Type B pancreatic cell (in vitro differentiated cells): ENCODE results near the gene ZMAT2. TPM values are rescaled to one million over a fixed set of nuclear protein-coding genes. Genes with fewer than 3 reads are reported as not detected.
A peak's percentile ranks its signal among the peaks of the same experiment; 100 is the strongest.
"Not testable (repeated sequence)": the region's sequence is repeated elsewhere in the genome, so short reads cannot be mapped to it uniquely, and the experiment has no call there.

Source experiments
- DNase-seq: peaks from one replicate; pipeline ENCODE4 v3.0.0; 2021; ENCODE audit warnings: mixed read lengths; ENCODE audit not compliant: unreplicated experiment; ENCODE audit errors: extremely low spot score
- H3K27ac Mint-ChIP-seq: 2 replicates; pipeline ENCODE4 v1.8.0; 2021; ENCODE audit warnings: mild to moderate bottlenecking, mixed read lengths
- H3K27me3 Mint-ChIP-seq: 2 replicates; pipeline ENCODE4 v1.8.0; 2021; ENCODE audit warnings: mixed read lengths
- H3K36me3 Mint-ChIP-seq: 2 replicates; pipeline ENCODE4 v1.8.0; 2021; ENCODE audit warnings: mixed read lengths
- H3K4me1 Mint-ChIP-seq: one replicate; pipeline ENCODE4 v1.8.0; 2021; ENCODE audit warnings: mixed read lengths; ENCODE audit not compliant: unreplicated experiment
- H3K4me3 Mint-ChIP-seq: 2 replicates; pipeline ENCODE4 v1.8.0; 2021; ENCODE audit warnings: mild to moderate bottlenecking, mixed read lengths
- H3K9me3 Mint-ChIP-seq: 2 replicates; pipeline ENCODE4 v1.8.0; 2021; ENCODE audit warnings: mixed read lengths
- CTCF ChIP-seq: fragments of 200-600 bp; sonication (generic); conservative IDR thresholded peaks from 2 replicates; pipeline ENCODE4 v1.5.0; 2021; ENCODE audit warnings: antibody characterized with exemption, mild to moderate bottlenecking
- long read RNA-seq: library from polyadenylated mRNA; unstranded; transcript quantifications from one replicate; pipeline ENCODE4 v2.0.0, GENCODE V29; 2020
- total RNA-seq: library from RNA; stranded (reverse); gene quantifications from 2 replicates; pipeline ENCODE4 v1.2.1, GENCODE V29; 2021; ENCODE audit warnings: low replicate concordance

The ZMAT2 gene
- 57.4 and 59.0 TPM in 2 replicates for total RNA-seq
- long read RNA-seq, transcript ZMAT2-201 (6 exons, 1,647 nt) = major isoform, 67 of 71 reads
- long read RNA-seq, partial matches to known transcripts = 3 of 71 reads
- long read RNA-seq, other reads (novel, unspliced or antisense) = 1 of 71 reads

GRCh38 chr5:140700177-140701144 is at the start of gene ZMAT2:
Gene ZMAT2 (plus strand): TSS chr5:140700447. CDS start chr5:140700461, 14 bp downstream.
- peaks cover 58% of the 10 kb centered on the region for H3K36me3 Mint-ChIP-seq
- peak within 1 kb of the TSS; percentile 99 for H3K4me3 Mint-ChIP-seq
- no peaks in the 10 kb centered on the region for H3K27me3 Mint-ChIP-seq
- peaks cover 20% of the 10 kb centered on the region for H3K4me1 Mint-ChIP-seq
- DNase-seq = peak; percentile 86
- no peak for TF ChIP-seq CTCF
- peak within 1 kb of the TSS; percentile 95 for H3K27ac Mint-ChIP-seq
- no peaks in the 10 kb centered on the region for H3K9me3 Mint-ChIP-seq

GRCh38 chr5:140658870-140659269 is 41.4 kb upstream of the ZMAT2 start:
- H3K9me3 Mint-ChIP-seq = no peaks in the 10 kb centered on the region
- DNase-seq = no peak
- TF ChIP-seq CTCF = no peak
- no peaks in the 10 kb centered on the region for H3K27me3 Mint-ChIP-seq
- peaks cover 3% of the 10 kb centered on the region for H3K4me1 Mint-ChIP-seq
- no peak overlapping the region for H3K27ac Mint-ChIP-seq
- peaks cover 49% of the 10 kb centered on the region for H3K36me3 Mint-ChIP-seq
- no peak overlapping the region for H3K4me3 Mint-ChIP-seq

- H3K27me3 Mint-ChIP-seq, H3K4me3 Mint-ChIP-seq, H3K9me3 Mint-ChIP-seq, H3K4me1 Mint-ChIP-seq, DNase-seq, H3K27ac Mint-ChIP-seq: not testable (repeated sequence)
- H3K36me3 Mint-ChIP-seq = peaks cover 40% of the 10 kb centered on the region
These were observed 39.9 kb upstream of the ZMAT2 start for GRCh38 chr5:140660371-140660770.

- peak overlapping the region; percentile 100 for H3K27ac Mint-ChIP-seq
- peaks cover 41% of the 10 kb centered on the region for H3K36me3 Mint-ChIP-seq
- no peak for DNase-seq
- H3K4me3 Mint-ChIP-seq = peak overlapping the region; percentile 99
- no peaks in the 10 kb centered on the region for H3K27me3 Mint-ChIP-seq
- H3K4me1 Mint-ChIP-seq = peaks cover 22% of the 10 kb centered on the region
- no peaks in the 10 kb centered on the region for H3K9me3 Mint-ChIP-seq
- TF ChIP-seq CTCF = no peak
These were observed 36.3 kb upstream of the ZMAT2 start for GRCh38 chr5:140664030-140664358.

- peak; percentile 96 for DNase-seq
- Mint-ChIP-seq H3K4me3 (peak within 1 kb of the TSS; percentile 99), H3K27me3 (no peaks in the 10 kb centered on the region), H3K4me1 (peaks cover 22% of the 10 kb centered on the region), H3K36me3 (peaks cover 38% of the 10 kb centered on the region), H3K9me3 (no peaks in the 10 kb centered on the region), H3K27ac (peak within 1 kb of the TSS; percentile 100)
- TF ChIP-seq CTCF = no peak
These were observed 35.7 kb upstream of the ZMAT2 start, which contains the start of gene WDR55 for GRCh38 chr5:140664359-140665119. Gene WDR55 (plus strand): TSS chr5:140664904. CDS start chr5:140664913, 9 bp downstream.

- Mint-ChIP-seq H3K4me1 (peaks cover 12% of the 10 kb centered on the region), H3K36me3 (peaks cover 23% of the 10 kb centered on the region)
- not testable (repeated sequence) for H3K4me3 Mint-ChIP-seq, DNase-seq, H3K27me3 Mint-ChIP-seq, H3K27ac Mint-ChIP-seq, H3K9me3 Mint-ChIP-seq
These were observed 29.2 kb upstream of the ZMAT2 start for GRCh38 chr5:140671035-140671434.
